K562 (cell line): Measurements from ENCODE around the gene COMMD1. TPM values are rescaled to one million over a fixed set of nuclear protein-coding genes. Genes with fewer than 3 reads are reported as not detected.

ENCODE experiments used
- ATAC-seq: fragments of 200-7000 bp; cut with Tn5 transposase; 3 replicates; pipeline ENCODE4 v1.9.1; 2020; ENCODE audit warnings: moderate library complexity
- BruUV-seq: library from RNA; stranded (reverse); fragments of 400-500 nt; replicated peaks from 2 replicates; lab custom pipeline; 2021; lab: Mats Ljungman, UMichigan
- CTCF ChIA-PET: fragments of 300-600 bp; formaldehyde crosslinking; extraction: SDS; loops from one replicate; lab custom pipeline; 2021; ENCODE audit warnings: low intra/inter-chr PET ratio; lab: Yijun Ruan, JAX
- POLR2A ChIA-PET: fragments of 300-600, 350-650 bp; sonication (Branson Sonifier 250); formaldehyde crosslinking; extraction: SDS; loops from one replicate; lab custom pipeline; 2021; ENCODE audit warnings: antibody characterized with exemption, inconsistent platforms; lab: Yijun Ruan, JAX
- DNase-seq, 4 experiments: peaks; one replicate each; pipeline versions ENCODE4 v3.0.0 to v3.0.0-alpha.2; 2011 to 2018; ENCODE audit warnings: low spot score in 3 of 4, mixed read lengths in 3 of 4; ENCODE audit errors: extremely low read depth in 1 of 4
- FAIRE-seq: peaks from 2 replicates; lab custom pipeline; 2011; peaks lifted over from hg19 to GRCh38; lab: Jason Lieb, UNC
- H2AFZ ChIP-seq: 2 replicates; pipeline ENCODE4 v1.6.0; 2011; ENCODE audit warnings: low read depth, low read length, control low read depth, inconsistent platforms
- H3K27ac ChIP-seq: fragments of 200-600 bp; 3 replicates; pipeline ENCODE4 v1.8.0; 2011; ENCODE audit warnings: low read depth, mild to moderate bottlenecking, control low read depth, inconsistent platforms, low read length, moderate library complexity, mixed read lengths; ENCODE audit errors: extremely low read depth
- H3K27me3 ChIP-seq, 2 experiments: fragments of 300-600 bp in 1 of 2; 2 replicates in 1 of 2; 3 replicates in 1 of 2; pipeline versions ENCODE4 v1.6.0 to v1.8.0; 2011; ENCODE audit warnings: inconsistent platforms in 2 of 2, low read length in 2 of 2, mild to moderate bottlenecking in 1 of 2, mixed read lengths in 1 of 2, moderate library complexity in 1 of 2; ENCODE audit not compliant: control insufficient read depth in 2 of 2, insufficient read depth in 2 of 2
- H3K36me3 ChIP-seq: fragments of 300-600 bp; 3 replicates; pipeline ENCODE4 v1.8.0; 2011; ENCODE audit warnings: mild to moderate bottlenecking, low read length, inconsistent platforms; ENCODE audit not compliant: control insufficient read depth, insufficient read depth
- H3K4me1 ChIP-seq, 2 experiments: fragments of 200-600 bp in 1 of 2; replicated peaks in 1 of 2; 2 replicates in 1 of 2; 3 replicates in 1 of 2; pipeline versions ENCODE4 v1.5.1 to v1.8.0; 2011; ENCODE audit warnings: inconsistent platforms in 2 of 2, low read length in 2 of 2, mild to moderate bottlenecking in 1 of 2, mixed read lengths in 1 of 2, moderate library complexity in 1 of 2; ENCODE audit not compliant: control insufficient read depth in 2 of 2, insufficient read depth in 2 of 2
- H3K4me2 ChIP-seq: 2 replicates; pipeline ENCODE4 v1.6.1; 2011; ENCODE audit warnings: low read length, control low read depth, inconsistent platforms, mixed read lengths; ENCODE audit not compliant: insufficient read depth
- H3K4me3 ChIP-seq: fragments of 200-600 bp; sonication (generic), shearing (Covaris generic); 2 replicates; pipeline ENCODE4 v1.5.1; 2016; ENCODE audit warnings: control low read depth, inconsistent platforms
- H3K79me2 ChIP-seq: fragments of 200-600 bp; 3 replicates; pipeline ENCODE4 v1.8.0; 2011; ENCODE audit warnings: low read length, inconsistent platforms; ENCODE audit not compliant: control insufficient read depth, insufficient read depth
- H3K9ac ChIP-seq, 2 experiments: 2 replicates each; pipeline versions ENCODE4 v1.6.0 to v1.6.1; 2011; ENCODE audit warnings: low read depth in 2 of 2, low read length in 2 of 2, control low read depth in 1 of 2, inconsistent platforms in 1 of 2, mild to moderate bottlenecking in 1 of 2, mixed read lengths in 1 of 2; ENCODE audit not compliant: insufficient read depth in 1 of 2
- H3K9me1 ChIP-seq: one replicate; pipeline ENCODE4 v1.6.0; 2011; ENCODE audit warnings: inconsistent platforms, mild to moderate bottlenecking, low read length, moderate library complexity; ENCODE audit not compliant: control insufficient read depth, insufficient read depth
- H3K9me3 ChIP-seq: replicated peaks from 2 replicates; pipeline ENCODE4 v1.5.1; 2011; ENCODE audit warnings: low read depth, low read length, inconsistent platforms; ENCODE audit not compliant: control insufficient read depth, insufficient read depth
- H4K20me1 ChIP-seq: replicated peaks from 2 replicates; pipeline ENCODE4 v1.6.1; 2011; ENCODE audit warnings: low read length, inconsistent platforms, mixed read lengths; ENCODE audit not compliant: control insufficient read depth, insufficient read depth
- GATA2 ChIP-seq: sonication (generic); formaldehyde crosslinking; IDR thresholded peaks from 2 replicates; pipeline ENCODE4 v1.4.0; 2020; ENCODE audit warnings: mild to moderate bottlenecking, missing genetic modification reagents
- MED1 ChIP-seq: sonication (generic); formaldehyde crosslinking; IDR thresholded peaks from 2 replicates; pipeline ENCODE4 v1.8.1; 2023; ENCODE audit warnings: missing genetic modification reagents, borderline replicate concordance
- PYGO2 ChIP-seq: fragments of 450-650 bp; IDR thresholded peaks from 2 replicates; pipeline ENCODE4 v1.6.1; 2016; ENCODE audit warnings: mild to moderate bottlenecking, missing genetic modification characterization, moderate library complexity, missing compliant biosample characterization
- WGBS: fragments of 100-300 bp; shearing (Covaris generic); methylation state at CpG from one replicate; pipeline ENCODE4 v1.1.6; 2016; ENCODE audit warnings: low coverage, mixed read lengths; ENCODE audit not compliant: insufficient coverage; ENCODE audit errors: missing lambda C conversion rate; 5-methylcytosine and 5-hydroxymethylcytosine counted together
- in situ Hi-C: fragments of 300-500 bp; cut with MboI; formaldehyde crosslinking; loops from 4 replicates; pipeline ENCODE4 v1.15.0; 2018; ENCODE audit warnings: inconsistent platforms, mixed read lengths
- intact Hi-C: fragments of 100-400 bp; cut with micrococcal nuclease; formaldehyde crosslinking; loops from 2 replicates; pipeline ENCODE4 v1.14.2; 2022
- polyA plus RNA-seq, 8 experiments: library from polyadenylated mRNA; depleted of rRNA in 4 of 8; stranded (reverse) in 5 of 8; unstranded in 3 of 8; fragments of >200 nt; fragmentation: Nextera tagmentation in 2 of 8; fragmentation: Illumina TruSeq in 1 of 8; extraction: Ambion mirVana in 2 of 8; extraction: Trizol in 1 of 8; gene quantifications; 2 replicates each; pipeline versions ENCODE4 v1.2.1 to v1.2.3, GENCODE V29; 2011 to 2014; ENCODE audit warnings: inconsistent platforms in 1 of 8, missing spikeins in 1 of 8
- total RNA-seq, 7 experiments: library from RNA; depleted of rRNA in 6 of 7; stranded (reverse); fragments of >200 nt in 6 of 7; fragmentation: Illumina TruSeq in 2 of 7; extraction: Trizol in 2 of 7; gene quantifications; 2 replicates each; pipeline versions ENCODE4 v1.2.1 to v1.2.3, GENCODE V29; 2011 to 2021; ENCODE audit warnings: low replicate concordance in 1 of 7

The COMMD1 gene
- total and polyA plus RNA-seq, 9 of the 15 experiments (the other 6 are each of a cell fraction or from before 2014, with no cell fraction given), result 14.4 to 77.0 (median 21.4) TPM

DNA sequence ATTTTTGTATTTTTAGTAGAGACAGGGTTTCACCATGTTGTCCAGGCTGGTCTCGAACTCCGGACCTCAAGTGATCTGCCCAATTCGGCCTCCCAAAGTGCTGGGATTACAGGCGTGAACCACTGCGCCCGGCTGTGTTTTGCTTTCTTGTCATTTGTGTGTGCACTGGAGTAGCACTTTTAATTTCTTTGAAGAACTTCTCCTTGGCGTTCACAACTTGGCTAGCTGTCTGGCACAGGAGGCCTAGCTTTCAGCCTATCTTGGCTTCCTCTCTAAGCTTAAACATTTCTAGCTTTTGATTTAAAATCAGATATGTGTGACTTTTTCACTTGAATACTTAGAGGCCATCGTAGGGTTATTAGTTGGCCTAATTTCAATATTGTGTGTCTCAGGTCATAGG is 93.0 kb downstream of the COMMD1 start:
- TF ChIP-seq MED1 (CRISPR knock-in tag) (no peak), PYGO2 (tag) (no peak)
- intact Hi-C loops, result loop anchor here (10.0 kb wide), 1 partner anchor 216 kb away; no protein-coding TSS in a partner anchor
- BruUV-seq, result no TSS peak
- no peaks in the 10 kb centered on the region for H3K79me2 ChIP-seq
- no peak overlapping the region for H3K9ac ChIP-seq
- FAIRE-seq (no peak), DNase-seq (no peak), ATAC-seq (no peak)
- H4K20me1 ChIP-seq, result no peaks in the 10 kb centered on the region
- H3K36me3 ChIP-seq, result no peaks in the 10 kb centered on the region
- CTCF ChIA-PET, result no interaction called here
- in situ Hi-C loops, result no loop called here
- H3K4me1 ChIP-seq, result peaks cover 0 to 6% of the 10 kb centered on the region in 2 experiments; a peak in 3 of 5 replicates
- POLR2A ChIA-PET, result no interaction called here
- no peak overlapping the region for H2AFZ ChIP-seq
- H3K4me2 ChIP-seq, result no peak overlapping the region
- H3K4me3 ChIP-seq, result no peak overlapping the region
- H3K27ac ChIP-seq, result no peak overlapping the region
- H3K9me1 ChIP-seq, result no peaks in the 10 kb centered on the region
- 78% methylated on average over 8 of the region's 8 CpGs for WGBS
- no peaks in the 10 kb centered on the region for H3K27me3 ChIP-seq
- no peaks in the 10 kb centered on the region for H3K9me3 ChIP-seq

GRCh38 chr2:62000538-62000937 is 95.1 kb downstream of the COMMD1 start:
- no peak for FAIRE-seq
- no peak for TF ChIP-seq GATA2 (CRISPR knock-in tag)
- Histone ChIP-seq H3K9me1 (no peaks in the 10 kb centered on the region), H3K27ac (no peak overlapping the region), H3K4me2 (no peak overlapping the region), H3K27me3 (no peaks in the 10 kb centered on the region), H3K79me2 (no peaks in the 10 kb centered on the region), H3K36me3 (no peaks in the 10 kb centered on the region), H3K4me1 (peaks cover 0 to 3% of the 10 kb centered on the region in 2 experiments; a peak in 3 of 5 replicates), H3K9ac (no peak overlapping the region), H2AFZ (no peak overlapping the region), H4K20me1 (no peaks in the 10 kb centered on the region), H3K4me3 (no peak overlapping the region), H3K9me3 (no peaks in the 10 kb centered on the region)
- no peak for ATAC-seq
- no peak for DNase-seq
- in situ Hi-C loops (loop anchor here (10.0 kb wide), 1 partner anchor 304 kb away; no protein-coding TSS in a partner anchor), intact Hi-C loops (no loop called here)
- no TSS peak for BruUV-seq
- ChIA-PET CTCF (no interaction called here), POLR2A (interaction anchor here (0.6 to 0.8 kb wide), 2 partner anchors 288 to 321 kb away, joined by 3 read pairs; no protein-coding TSS in a partner anchor)
- WGBS, result 74% methylated on average over 5 of the region's 5 CpGs
